ENCODE results near the gene DCLK1.

GRCh38 chr13:35898041-35898440, 233.1 kb downstream of the DCLK1 start:
- TF ChIP-seq CTCF (IDR thresholded peaks at IDR 0.05 in 8 of 11, conservative IDR thresholded peaks at IDR 0.05 in 3 of 11) = no peak
- no peak for TF ChIP-seq POLR2AphosphoS5 (IDR thresholded peaks at IDR 0.05)
- TF ChIP-seq POLR2A (IDR thresholded peaks at IDR 0.05) = no peak

All from spleen (tissue), 7 donors.